OCI-LY7 (cell line): ENCODE data around the gene FKBP9. TPM values are rescaled to one million over a fixed set of nuclear protein-coding genes. Genes with fewer than 3 reads are reported as not detected.

Experiments used
- Bru-seq: library from RNA; stranded (reverse); fragments of 400-500 nt; gene quantifications from one replicate; lab custom pipeline; 2021; lab: Mats Ljungman, UMichigan
- BruChase-seq, 2 experiments: library from RNA; stranded (reverse); fragments of 400-500 nt; gene quantifications; one replicate each; lab custom pipeline; 2021; lab: Mats Ljungman, UMichigan
- BruUV-seq: library from RNA; stranded (reverse); fragments of 400-500 nt; replicated peaks from 2 replicates; lab custom pipeline; 2021; lab: Mats Ljungman, UMichigan
- CTCF ChIA-PET: fragments of 300-600 bp; sonication (Branson Sonifier 250); formaldehyde crosslinking; loops from one replicate; lab custom pipeline; 2022; ENCODE audit warnings: antibody characterized with exemption; ENCODE audit not compliant: unreplicated experiment; lab: Charles Lee
- POLR2A ChIA-PET: fragments of 300-600 bp; sonication (Branson Sonifier 250); formaldehyde crosslinking; loops from one replicate; lab custom pipeline; 2022; ENCODE audit warnings: antibody characterized with exemption; lab: Charles Lee
- DNase-seq: peaks from one replicate; pipeline ENCODE4 v3.0.0-alpha.2; 2015; ENCODE audit warnings: low spot score
- H2AFZ ChIP-seq: fragments of 200-600 bp; sonication (generic), shearing (Covaris generic); 2 replicates; pipeline ENCODE4 v1.6.1; 2014; ENCODE audit warnings: mild to moderate bottlenecking, antibody characterized with exemption, low read length, moderate library complexity
- H3K27ac ChIP-seq: fragments of 200-600 bp; sonication (generic); 2 replicates; pipeline ENCODE4 v1.5.1; 2014; ENCODE audit warnings: mixed run types, low read depth, mild to moderate bottlenecking, moderate library complexity, low read length, inconsistent platforms; ENCODE audit not compliant: poor library complexity, severe bottlenecking
- H3K36me3 ChIP-seq: fragments of 200-600 bp; sonication (generic); 2 replicates; pipeline ENCODE4 v1.6.1; 2014; ENCODE audit warnings: mild to moderate bottlenecking, antibody characterized with exemption, low read length, moderate library complexity, mixed read lengths; ENCODE audit not compliant: insufficient read depth
- H3K4me1 ChIP-seq: fragments of 200-600 bp; sonication (generic); 2 replicates; pipeline ENCODE4 v1.5.1; 2014; ENCODE audit warnings: mild to moderate bottlenecking, low read length; ENCODE audit not compliant: insufficient read depth, poor library complexity, severe bottlenecking
- H3K4me2 ChIP-seq: fragments of 200-600 bp; sonication (generic); 2 replicates; pipeline ENCODE4 v1.6.1; 2014; ENCODE audit warnings: mild to moderate bottlenecking, low read length
- H3K4me3 ChIP-seq: fragments of 200-600 bp; sonication (generic); 2 replicates; pipeline ENCODE4 v1.5.1; 2014; ENCODE audit warnings: mild to moderate bottlenecking, low read depth, low read length; ENCODE audit not compliant: poor library complexity, severe bottlenecking
- H3K79me2 ChIP-seq: fragments of 200-600 bp; sonication (generic); 2 replicates; pipeline ENCODE4 v1.6.1; 2016; ENCODE audit warnings: low read depth, mild to moderate bottlenecking, low read length, moderate library complexity, mixed read lengths; ENCODE audit not compliant: insufficient read depth
- H3K9me2 ChIP-seq: fragments of 200-600 bp; sonication (generic); 2 replicates; pipeline ENCODE4 v1.6.1; 2016; ENCODE audit warnings: mild to moderate bottlenecking, low read length, mixed read lengths; ENCODE audit not compliant: insufficient read depth
- H3K9me3 ChIP-seq: fragments of 200-600 bp; sonication (generic); 2 replicates; pipeline ENCODE4 v1.6.1; 2014; ENCODE audit warnings: mild to moderate bottlenecking, mixed run types, low read length, mixed read lengths
- H4K20me1 ChIP-seq: fragments of 200-600 bp; sonication (generic); 2 replicates; pipeline ENCODE4 v1.6.1; 2014; ENCODE audit warnings: mild to moderate bottlenecking, antibody characterized with exemption, low read length, moderate library complexity, mixed read lengths; ENCODE audit not compliant: insufficient read depth
- CTCF ChIP-seq: fragments of 200-600 bp; sonication (generic); conservative IDR thresholded peaks from 2 replicates; pipeline ENCODE4 v1.5.1; 2014; ENCODE audit warnings: mild to moderate bottlenecking, antibody characterized with exemption, low read length, moderate library complexity, mixed read lengths
- EZH2phosphoT487 ChIP-seq: fragments of 200-600 bp; sonication (generic); IDR thresholded peaks from 2 replicates; pipeline ENCODE4 v1.6.1; 2018; ENCODE audit warnings: low read depth, borderline replicate concordance, mild to moderate bottlenecking, mixed run types, antibody characterized with exemption, low read length, moderate library complexity, mixed read lengths
- intact Hi-C: fragments of 100-400 bp; cut with micrococcal nuclease; formaldehyde crosslinking; loops from one replicate; pipeline ENCODE4 v1.10.0; 2022; ENCODE audit not compliant: unreplicated experiment
- long read RNA-seq: library from polyadenylated mRNA; stranded (forward); transcript quantifications from one replicate; pipeline ENCODE4 v2.0.0, GENCODE V29; 2022
- total RNA-seq, 2 experiments: library from RNA; depleted of rRNA in 1 of 2; stranded (reverse); fragments of >200 nt in 1 of 2; shearing (Covaris generic) in 1 of 2; gene quantifications; 2 replicates each; pipeline ENCODE4 v1.2.3, GENCODE V29; 2014 to 2022

The FKBP9 gene
- 0.73 TPM in 1 of 2 replicates, not detected in the other for total RNA-seq (2014; rRNA removed; shearing (Covaris generic))
- 1.1 TPM in 1 of 2 replicates, not detected in the other for total RNA-seq (2022)
- percentile 9 among the genes with signal in this experiment for Bru-seq, nascent RNA
- BruChase-seq, experiment 1, labeled RNA remaining after a 6-hour chase, result percentile 11 among the genes with signal in this experiment
- percentile 10 among the genes with signal in this experiment for BruChase-seq, experiment 2, labeled RNA remaining after a 2-hour chase
- long read RNA-seq, partial matches to known transcripts, result 1 of 1 reads
- long read RNA-seq, other reads (novel, unspliced or antisense), result 0 of 1 reads

GRCh38 chr7:32957326-32958045 is at the start of gene FKBP9:
Gene FKBP9, plus strand, starts transcription at chr7:32957440. Its CDS starts 134 bp downstream, at chr7:32957574.
- no peak within 1 kb of the TSS for H2AFZ ChIP-seq
- H3K4me2 ChIP-seq, result no peak within 1 kb of the TSS
- H3K4me3 ChIP-seq, result no peak within 1 kb of the TSS
- H3K9me3 ChIP-seq, result no peaks in the 10 kb centered on the region
- no peaks in the 10 kb centered on the region for H3K36me3 ChIP-seq
- intact Hi-C loops, result no loop called here
- no peak for DNase-seq
- H3K27ac ChIP-seq, result no peak within 1 kb of the TSS
- TF ChIP-seq EZH2phosphoT487, result no peak
- no peak for TF ChIP-seq CTCF
- CTCF ChIA-PET, result no interaction called here
- no peaks in the 10 kb centered on the region for H3K79me2 ChIP-seq
- no TSS peak for BruUV-seq
- no peaks in the 10 kb centered on the region for H4K20me1 ChIP-seq
- H3K4me1 ChIP-seq, result no peaks in the 10 kb centered on the region
- H3K9me2 ChIP-seq, result no peaks in the 10 kb centered on the region
- POLR2A ChIA-PET, result no interaction called here

- CTCF ChIA-PET, result no interaction called here
- Histone ChIP-seq H3K4me2 (no peak overlapping the region), H3K4me1 (no peaks in the 10 kb centered on the region), H3K4me3 (no peak overlapping the region), H2AFZ (no peak overlapping the region), H3K27ac (no peak overlapping the region), H3K9me3 (no peaks in the 10 kb centered on the region), H4K20me1 (no peaks in the 10 kb centered on the region), H3K79me2 (no peaks in the 10 kb centered on the region), H3K9me2 (no peaks in the 10 kb centered on the region), H3K36me3 (no peaks in the 10 kb centered on the region)
- BruUV-seq, result no TSS peak
- POLR2A ChIA-PET, result no interaction called here
- no peak for TF ChIP-seq EZH2phosphoT487
- TF ChIP-seq CTCF, result no peak
- intact Hi-C loops, result no loop called here
- DNase-seq, result no peak
These were observed 47.0 kb upstream of the FKBP9 start for GRCh38 chr7:32910195-32910594.

GRCh38 chr7:32914184-32914583 is 43.1 kb upstream of the FKBP9 start:
- no TSS peak for BruUV-seq
- H3K9me3 ChIP-seq, result no peaks in the 10 kb centered on the region
- CTCF ChIA-PET, result no interaction called here
- H3K4me1 ChIP-seq, result no peaks in the 10 kb centered on the region
- H3K4me2 ChIP-seq, result no peak overlapping the region
- no peak overlapping the region for H3K27ac ChIP-seq
- TF ChIP-seq CTCF (no peak), EZH2phosphoT487 (no peak)
- no peaks in the 10 kb centered on the region for H4K20me1 ChIP-seq
- intact Hi-C loops, result no loop called here
- H3K36me3 ChIP-seq, result no peaks in the 10 kb centered on the region
- POLR2A ChIA-PET, result no interaction called here
- no peak overlapping the region for H2AFZ ChIP-seq
- H3K4me3 ChIP-seq, result no peak overlapping the region
- H3K9me2 ChIP-seq, result no peaks in the 10 kb centered on the region
- no peak for DNase-seq
- H3K79me2 ChIP-seq, result no peaks in the 10 kb centered on the region
